Fibroblast of skin of left biceps (primary cell): ENCODE data around the gene DARS1.
A peak's percentile ranks its signal among the peaks of the same experiment; 100 is the strongest.

ENCODE experiments used
- DNase-seq, 2 experiments: peaks; one replicate each; pipeline ENCODE4 v3.0.0-alpha.2; 2013; ENCODE audit warnings: low read depth in 2 of 2

Gene DARS1

GRCh38 chr2:135985018-135985825 lies at the start of gene DARS1:
DARS1 (minus strand) TSS chr2:135985626; CDS start chr2:135985468, 158 bp downstream.
- peak; percentile 83 to 86 for DNase-seq

GRCh38 chr2:136034629-136035028 lies 49.2 kb upstream of the DARS1 start:
- DNase-seq = no peak

GRCh38 chr2:136032817-136033535 lies 47.5 kb upstream of the DARS1 start:
- no peak for DNase-seq

GRCh38 chr2:136032192-136032591 lies 46.8 kb upstream of the DARS1 start:
- DNase-seq = no peak

GRCh38 chr2:136031711-136032110 lies 46.3 kb upstream of the DARS1 start:
- DNase-seq = no peak

- DNase-seq = no peak
These were observed 45.0 kb upstream of the DARS1 start for GRCh38 chr2:136030406-136030805.

- no peak for DNase-seq
These were observed 43.7 kb upstream of the DARS1 start for GRCh38 chr2:136029149-136029548.

- no peak for DNase-seq
These were observed 42.6 kb upstream of the DARS1 start for GRCh38 chr2:136028001-136028400.

- DNase-seq = no peak
These were observed 41.7 kb upstream of the DARS1 start for GRCh38 chr2:136027112-136027511.

GRCh38 chr2:136025057-136025973 lies 39.9 kb upstream of the DARS1 start:
- DNase-seq = peak in 1 of 2 experiments; percentile 4

- no peak for DNase-seq
These were observed 39.2 kb upstream of the DARS1 start for GRCh38 chr2:136024616-136025015.

GRCh38 chr2:136024185-136024584 lies 38.8 kb upstream of the DARS1 start:
- no peak for DNase-seq

GRCh38 chr2:136023416-136023815 lies 38.0 kb upstream of the DARS1 start:
- DNase-seq = no peak

- no peak for DNase-seq
These were observed 37.1 kb upstream of the DARS1 start for GRCh38 chr2:136022396-136023146.

GRCh38 chr2:136021976-136022375 lies 36.5 kb upstream of the DARS1 start:
- no peak for DNase-seq

GRCh38 chr2:136021406-136021805 lies 36.0 kb upstream of the DARS1 start:
- no peak for DNase-seq

GRCh38 chr2:136020831-136021230 lies 35.4 kb upstream of the DARS1 start:
- DNase-seq = no peak

- no peak for DNase-seq
These were observed 34.4 kb upstream of the DARS1 start for GRCh38 chr2:136019825-136020224.

- DNase-seq = no peak
These were observed 33.9 kb upstream of the DARS1 start for GRCh38 chr2:136019306-136019705.

GRCh38 chr2:136017786-136018185 lies 32.4 kb upstream of the DARS1 start:
- no peak for DNase-seq

- no peak for DNase-seq
These were observed 31.4 kb upstream of the DARS1 start for GRCh38 chr2:136016836-136017235.
